IMR-90 (cell line): ENCODE results near the gene TRDN. TPM values are rescaled to one million over a fixed set of nuclear protein-coding genes. Genes with fewer than 3 reads are reported as not detected.

Experiments used
- ATAC-seq: fragments of 200-7000 bp; cut with Tn5 transposase; 2 replicates; pipeline ENCODE4 v1.9.1; 2020; ENCODE audit warnings: low read depth, mild to moderate bottlenecking, moderate library complexity
- BruUV-seq: library from RNA; stranded (reverse); fragments of 400-500 nt; replicated peaks from 2 replicates; lab custom pipeline; 2021; lab: Mats Ljungman, UMichigan
- CTCF ChIA-PET: fragments of 300-600 bp; formaldehyde crosslinking; extraction: SDS; loops from one replicate; lab custom pipeline; 2021; ENCODE audit warnings: antibody characterized with exemption; lab: Yijun Ruan, JAX
- POLR2A ChIA-PET: fragments of 300-600 bp; sonication (Branson Sonifier 250); formaldehyde crosslinking; loops from one replicate; lab custom pipeline; 2022; ENCODE audit warnings: antibody characterized with exemption; ENCODE audit not compliant: unreplicated experiment; lab: Charles Lee
- DNase-seq: peaks from one replicate; pipeline ENCODE4 v3.0.0; 2013
- H2AFZ ChIP-seq: replicated peaks from 2 replicates; pipeline ENCODE3; 2013; ENCODE audit warnings: low read length, mild to moderate bottlenecking; ENCODE audit not compliant: poor library complexity
- H2AK5ac ChIP-seq: 2 replicates; pipeline ENCODE4 v1.6.1; 2013; ENCODE audit warnings: low read depth, low read length, inconsistent platforms
- H2AK9ac ChIP-seq: replicated peaks from 2 replicates; pipeline ENCODE3; 2013; ENCODE audit warnings: mild to moderate bottlenecking, low read depth, low read length, moderate library complexity; ENCODE audit not compliant: poor library complexity
- H2BK120ac ChIP-seq: 2 replicates; pipeline ENCODE4 v1.6.1; 2013; ENCODE audit warnings: low read depth, low read length, inconsistent platforms
- H2BK15ac ChIP-seq: 3 replicates; pipeline ENCODE4 v1.6.1; 2013; ENCODE audit warnings: low read depth, low read length, inconsistent platforms
- H2BK20ac ChIP-seq: 2 replicates; pipeline ENCODE4 v1.6.1; 2013; ENCODE audit warnings: low read depth, mild to moderate bottlenecking, inconsistent platforms, low read length, moderate library complexity
- H2BK5ac ChIP-seq: 2 replicates; pipeline ENCODE4 v1.6.1; 2013; ENCODE audit warnings: mild to moderate bottlenecking, low read depth, low read length, inconsistent platforms; ENCODE audit not compliant: poor library complexity, severe bottlenecking
- H3K14ac ChIP-seq: replicated peaks from 2 replicates; pipeline ENCODE4 v1.6.1; 2013; ENCODE audit warnings: low read depth, low read length, inconsistent platforms
- H3K18ac ChIP-seq: 2 replicates; pipeline ENCODE4 v1.6.1; 2013; ENCODE audit warnings: low read depth, low read length, control low read depth
- H3K23ac ChIP-seq: 2 replicates; pipeline ENCODE4 v1.6.1; 2013; ENCODE audit warnings: low read depth, low read length, inconsistent platforms
- H3K27ac ChIP-seq: 2 replicates; pipeline ENCODE4 v1.5.1; 2013; ENCODE audit warnings: mild to moderate bottlenecking, control low read depth, low read length; ENCODE audit not compliant: insufficient read depth
- H3K27me3 ChIP-seq: 2 replicates; pipeline ENCODE4 v1.6.1; 2013; ENCODE audit warnings: low read length; ENCODE audit not compliant: control insufficient read depth, insufficient read depth
- H3K36me3 ChIP-seq: 2 replicates; pipeline ENCODE4 v1.6.1; 2013; ENCODE audit warnings: low read length, mixed read lengths; ENCODE audit not compliant: control insufficient read depth, insufficient read depth
- H3K4ac ChIP-seq: 2 replicates; pipeline ENCODE4 v1.6.1; 2013; ENCODE audit warnings: low read depth, low read length, inconsistent platforms
- H3K4me1 ChIP-seq: 2 replicates; pipeline ENCODE4 v1.6.1; 2013; ENCODE audit warnings: low read length, mixed read lengths; ENCODE audit not compliant: control insufficient read depth, insufficient read depth
- H3K4me2 ChIP-seq: 2 replicates; pipeline ENCODE4 v1.6.1; 2013; ENCODE audit warnings: low read depth, mild to moderate bottlenecking, control low read depth, low read length, moderate library complexity
- H3K4me3 ChIP-seq: 2 replicates; pipeline ENCODE4 v1.5.1; 2013; ENCODE audit warnings: low read depth, mild to moderate bottlenecking, control low read depth, low read length, moderate library complexity; ENCODE audit not compliant: insufficient read depth
- H3K56ac ChIP-seq: 2 replicates; pipeline ENCODE4 v1.6.1; 2013; ENCODE audit warnings: low read length, inconsistent platforms; ENCODE audit not compliant: insufficient read depth; ENCODE audit errors: extremely low read depth
- H3K79me1 ChIP-seq, 2 experiments: 2 replicates each; pipeline ENCODE4 v1.6.1; 2013; ENCODE audit warnings: low read length in 2 of 2, inconsistent platforms in 1 of 2, low read depth in 1 of 2
- H3K9ac ChIP-seq: 2 replicates; pipeline ENCODE4 v1.6.1; 2013; ENCODE audit warnings: low read depth, low read length, control low read depth
- H3K9me1 ChIP-seq: 2 replicates; pipeline ENCODE4 v1.6.1; 2013; ENCODE audit warnings: low read length, inconsistent platforms; ENCODE audit not compliant: insufficient read depth
- H3K9me3 ChIP-seq: 2 replicates; pipeline ENCODE4 v1.6.1; 2013; ENCODE audit warnings: low read length; ENCODE audit not compliant: control insufficient read depth, insufficient read depth
- H4K20me1 ChIP-seq: 2 replicates; pipeline ENCODE4 v1.6.1; 2013; ENCODE audit warnings: low read length, inconsistent platforms; ENCODE audit not compliant: insufficient read depth
- H4K5ac ChIP-seq: 2 replicates; pipeline ENCODE4 v1.6.1; 2013; ENCODE audit warnings: mild to moderate bottlenecking, low read depth, low read length, control low read depth
- H4K8ac ChIP-seq, 2 experiments: 2 replicates each; pipeline ENCODE4 v1.6.1; 2013; ENCODE audit warnings: low read depth in 2 of 2, low read length in 2 of 2, control low read depth in 1 of 2, inconsistent platforms in 1 of 2
- H4K91ac ChIP-seq: 2 replicates; pipeline ENCODE4 v1.6.1; 2013; ENCODE audit warnings: low read depth, low read length, inconsistent platforms; ENCODE audit not compliant: insufficient read depth
- BHLHE40 ChIP-seq: fragments of 150-350 bp; IDR thresholded peaks from 2 replicates; pipeline ENCODE4 v1.6.1; 2016; ENCODE audit warnings: mild to moderate bottlenecking, low read depth, low read length
- FOS ChIP-seq: fragments of 150-350 bp; IDR thresholded peaks from 2 replicates; pipeline ENCODE4 v1.6.1; 2016; ENCODE audit warnings: low read depth, low read length
- MAFK ChIP-seq: IDR thresholded peaks from 2 replicates; pipeline ENCODE4 v1.6.1; 2012; ENCODE audit warnings: low read depth, low read length, improper control_type of control experiment
- MAZ ChIP-seq: IDR thresholded peaks from 2 replicates; pipeline ENCODE4 v1.6.1; 2012; ENCODE audit warnings: low read depth, mild to moderate bottlenecking, low read length, improper control_type of control experiment, moderate library complexity, borderline replicate concordance
- MXI1 ChIP-seq: IDR thresholded peaks from 2 replicates; pipeline ENCODE4 v1.6.1; 2012; ENCODE audit warnings: low read depth, mild to moderate bottlenecking, low read length, moderate library complexity, borderline replicate concordance
- POLR2A ChIP-seq: IDR thresholded peaks from 2 replicates; pipeline ENCODE4 v1.6.1; 2012; ENCODE audit warnings: mild to moderate bottlenecking, low read depth, low read length
- RAD21 ChIP-seq: IDR thresholded peaks from 2 replicates; pipeline ENCODE4 v1.6.1; 2012; ENCODE audit warnings: low read length, improper control_type of control experiment
- WGBS, 2 experiments: methylation state at CpG; one replicate each; pipeline versions ENCODE4 v1.1.5 to v1.1.7; 2013; ENCODE audit warnings: missing lambda C conversion rate in 2 of 2; ENCODE audit not compliant: insufficient read length in 1 of 2; ENCODE audit errors: extremely low coverage in 2 of 2; 5-methylcytosine and 5-hydroxymethylcytosine counted together
- dilution Hi-C: fragments of 300-500 bp; cut with HindIII; formaldehyde crosslinking; loops from one replicate; pipeline ENCODE4 v1.14.3; 2018; ENCODE audit warnings: low sequenced_read_pairs; ENCODE audit not compliant: unreplicated experiment
- in situ Hi-C: fragments of 300-500 bp; cut with MboI; formaldehyde crosslinking; loops from 3 replicates; pipeline ENCODE4 v1.14.3; 2019; ENCODE audit warnings: low sequenced_read_pairs, inconsistent platforms, mixed read lengths
- intact Hi-C: fragments of 100-400 bp; cut with micrococcal nuclease; formaldehyde crosslinking; loops from 2 replicates; pipeline ENCODE4 v1.10.0; 2022
- polyA plus RNA-seq, 3 experiments: library from polyadenylated mRNA; depleted of rRNA; stranded (reverse); fragments of >200 nt; gene quantifications; 2 replicates each; pipeline ENCODE4 v1.2.3, GENCODE V29; 2012; ENCODE audit warnings: low replicate concordance in 1 of 3
- total RNA-seq: library from RNA; depleted of rRNA; stranded (reverse); fragments of >200 nt; gene quantifications from 2 replicates; pipeline ENCODE4 v1.2.3, GENCODE V29; 2012

Gene TRDN
- total and polyA plus RNA-seq, 2 of the 4 experiments (the other 2 are of a cell fraction): not detected

DNA sequence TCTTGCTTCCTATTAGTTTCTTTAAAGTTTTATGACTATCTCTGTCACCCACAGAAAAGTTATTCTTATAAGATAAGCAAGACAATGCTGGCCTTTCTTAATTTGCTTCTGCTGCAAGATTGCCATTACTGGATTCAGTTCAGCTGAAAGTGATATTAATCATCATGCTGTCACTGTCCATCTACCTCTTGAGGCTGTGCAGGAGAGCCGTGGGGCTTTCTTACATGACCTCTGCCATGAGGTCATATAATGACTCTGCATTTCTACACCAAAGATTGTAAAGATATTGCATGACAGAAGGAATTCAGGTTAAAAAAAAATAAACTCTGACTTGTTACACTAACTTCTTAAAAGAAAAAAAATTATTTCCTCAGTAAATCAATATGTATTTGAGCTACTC is 106.9 kb downstream of the TRDN start:
- H3K9ac ChIP-seq: no peak overlapping the region
- H2BK20ac ChIP-seq: no peak overlapping the region
- BruUV-seq: no TSS peak
- no peak overlapping the region for H3K4me2 ChIP-seq
- dilution Hi-C loops (no loop called here), intact Hi-C loops (no loop called here), in situ Hi-C loops (no loop called here)
- DNase-seq (no peak), ATAC-seq (no peak)
- H3K79me1 ChIP-seq: no peaks in the 10 kb centered on the region
- H3K4me1 ChIP-seq: no peaks in the 10 kb centered on the region
- no peak overlapping the region for H3K27ac ChIP-seq
- CTCF ChIA-PET: interaction anchor here (0.6 kb wide), 1 partner anchor 303 kb away, joined by 4 read pairs; no protein-coding TSS in a partner anchor
- no peak overlapping the region for H2AFZ ChIP-seq
- no peak overlapping the region for H3K18ac ChIP-seq
- H3K36me3 ChIP-seq: no peaks in the 10 kb centered on the region
- no peak overlapping the region for H3K4me3 ChIP-seq
- no peaks in the 10 kb centered on the region for H3K27me3 ChIP-seq
- no peak overlapping the region for H4K5ac ChIP-seq
- H2AK9ac ChIP-seq: no peak overlapping the region
- no peaks in the 10 kb centered on the region for H4K20me1 ChIP-seq
- H4K91ac ChIP-seq: no peak overlapping the region
- no CpG with 5 or more reads among the region's 1 CpG for WGBS, 2 experiments
- H3K56ac ChIP-seq: no peak overlapping the region
- POLR2A ChIA-PET: no interaction called here
- H3K9me1 ChIP-seq: no peaks in the 10 kb centered on the region
- no peak overlapping the region for H2BK15ac ChIP-seq
- H3K23ac ChIP-seq: no peak overlapping the region
- no peak overlapping the region for H4K8ac ChIP-seq
- no peaks in the 10 kb centered on the region for H3K9me3 ChIP-seq
- no peak for TF ChIP-seq MAZ
- TF ChIP-seq MXI1: no peak
- TF ChIP-seq RAD21: no peak
- TF ChIP-seq FOS: no peak
- TF ChIP-seq POLR2A: no peak
- no peak for TF ChIP-seq BHLHE40
- no peak for TF ChIP-seq MAFK
- H2AK5ac ChIP-seq: no peak overlapping the region
- H2BK120ac ChIP-seq: no peak overlapping the region
- H3K14ac ChIP-seq: no peak overlapping the region
- H2BK5ac ChIP-seq: no peak overlapping the region
- H3K4ac ChIP-seq: no peak overlapping the region
